ENCODE measurements around the gene JARID2.

The JARID2 gene

DNA sequence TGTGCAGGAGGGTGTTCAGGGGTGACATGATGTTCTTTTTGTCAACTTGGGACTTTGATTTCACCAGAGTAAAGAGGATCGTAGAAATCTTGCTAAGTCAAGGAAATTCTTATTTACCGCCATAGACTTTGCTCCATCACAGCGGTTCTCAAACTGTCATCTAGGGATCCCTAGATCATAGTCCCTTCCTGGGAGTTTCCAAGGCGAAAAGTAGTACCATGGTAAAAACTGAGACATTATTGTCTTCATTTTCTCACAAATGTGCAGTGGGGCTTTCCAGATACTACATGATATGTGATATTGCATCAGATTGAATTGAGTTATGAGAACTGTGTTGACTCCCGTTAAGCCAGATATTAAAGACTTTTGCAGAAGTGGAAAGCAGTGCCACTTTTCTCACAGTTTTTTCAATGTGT is 79.7 kb downstream of the JARID2 start:
- no peaks in the 10 kb centered on the region for H3K9me3 ChIP-seq
- TF ChIP-seq, protein P1, sequence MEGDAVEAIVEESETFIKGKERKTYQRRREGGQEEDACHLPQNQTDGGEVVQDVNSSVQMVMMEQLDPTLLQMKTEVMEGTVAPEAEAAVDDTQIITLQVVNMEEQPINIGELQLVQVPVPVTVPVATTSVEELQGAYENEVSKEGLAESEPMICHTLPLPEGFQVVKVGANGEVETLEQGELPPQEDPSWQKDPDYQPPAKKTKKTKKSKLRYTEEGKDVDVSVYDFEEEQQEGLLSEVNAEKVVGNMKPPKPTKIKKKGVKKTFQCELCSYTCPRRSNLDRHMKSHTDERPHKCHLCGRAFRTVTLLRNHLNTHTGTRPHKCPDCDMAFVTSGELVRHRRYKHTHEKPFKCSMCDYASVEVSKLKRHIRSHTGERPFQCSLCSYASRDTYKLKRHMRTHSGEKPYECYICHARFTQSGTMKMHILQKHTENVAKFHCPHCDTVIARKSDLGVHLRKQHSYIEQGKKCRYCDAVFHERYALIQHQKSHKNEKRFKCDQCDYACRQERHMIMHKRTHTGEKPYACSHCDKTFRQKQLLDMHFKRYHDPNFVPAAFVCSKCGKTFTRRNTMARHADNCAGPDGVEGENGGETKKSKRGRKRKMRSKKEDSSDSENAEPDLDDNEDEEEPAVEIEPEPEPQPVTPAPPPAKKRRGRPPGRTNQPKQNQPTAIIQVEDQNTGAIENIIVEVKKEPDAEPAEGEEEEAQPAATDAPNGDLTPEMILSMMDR (IDR thresholded peaks at IDR 0.05): no peak
- no peak overlapping the region for H3K4me3 ChIP-seq
- no peaks in the 10 kb centered on the region for H3K27me3 ChIP-seq
- no peak for DNase-seq
- H3K36me3 ChIP-seq: no peaks in the 10 kb centered on the region
- peaks cover 0 to 32% (median 10%) of the 10 kb centered on the region in 4 donors for H3K4me1 ChIP-seq
- no peak overlapping the region for H3K27ac ChIP-seq
- intact Hi-C loops (cut with DNase I; ENCODE audit: low total_unique reads): no loop called here

DNA sequence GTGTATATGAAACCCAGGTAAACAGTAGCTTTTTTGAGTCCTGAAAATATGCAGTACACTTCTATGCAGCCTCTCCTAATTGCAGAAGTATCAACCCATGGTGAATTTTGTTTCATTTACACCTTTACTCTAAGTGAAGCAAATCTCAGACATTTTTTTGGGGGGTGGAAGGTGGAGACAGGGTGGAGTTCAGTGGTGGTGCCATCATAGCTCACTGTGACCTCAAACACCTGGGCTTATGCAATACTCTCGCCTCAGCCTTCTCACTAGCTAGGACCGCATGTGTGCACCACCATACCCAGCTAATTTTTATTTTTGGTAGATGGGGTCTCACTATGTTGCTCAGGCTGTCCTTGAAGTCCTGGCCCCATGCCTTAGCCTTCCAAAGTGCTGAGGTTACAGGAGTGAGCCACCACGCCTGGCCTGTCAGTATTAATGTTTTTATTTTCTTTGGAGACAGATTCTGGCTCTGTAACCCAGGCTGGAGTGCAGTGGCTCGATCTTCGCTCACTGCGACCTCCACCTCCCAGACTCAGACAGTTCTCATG is 80.3 kb downstream of the JARID2 start:
- no peak overlapping the region for H3K27ac ChIP-seq
- no peaks in the 10 kb centered on the region for H3K27me3 ChIP-seq
- peaks cover 0 to 36% (median 10%) of the 10 kb centered on the region in 4 donors for H3K4me1 ChIP-seq
- intact Hi-C loops (cut with DNase I; ENCODE audit: low total_unique reads): no loop called here
- no peak overlapping the region for H3K4me3 ChIP-seq
- TF ChIP-seq, protein P1 (IDR thresholded peaks at IDR 0.05): no peak
- no peaks in the 10 kb centered on the region for H3K36me3 ChIP-seq
- H3K9me3 ChIP-seq: no peaks in the 10 kb centered on the region
- no peak for DNase-seq

DNA sequence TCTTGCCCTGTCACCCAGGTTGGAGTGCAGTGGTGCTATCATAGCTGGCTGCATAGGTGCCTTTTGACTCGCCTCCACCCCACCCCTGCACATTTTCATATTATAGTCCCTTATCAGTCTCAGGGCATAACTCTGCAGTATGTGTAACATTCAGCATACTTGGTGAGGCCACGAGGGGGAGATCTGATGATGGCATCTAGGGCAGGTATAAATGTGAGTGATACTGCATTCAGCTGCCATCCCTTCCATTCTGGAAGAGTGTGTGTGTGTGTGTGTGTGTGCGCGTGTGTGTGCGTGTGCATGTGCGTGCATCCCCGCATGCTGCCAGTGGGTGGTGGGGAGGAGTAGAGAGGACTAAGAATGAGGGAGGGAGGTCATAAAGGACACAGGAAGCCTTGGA is 81.4 kb downstream of the JARID2 start:
- TF ChIP-seq, protein P1 (IDR thresholded peaks at IDR 0.05): no peak
- Histone ChIP-seq H3K36me3 (no peaks in the 10 kb centered on the region), H3K27ac (no peak overlapping the region), H3K4me1 (peaks cover 0 to 41% (median 10%) of the 10 kb centered on the region in 4 donors), H3K9me3 (no peaks in the 10 kb centered on the region), H3K4me3 (no peak overlapping the region), H3K27me3 (no peaks in the 10 kb centered on the region)
- intact Hi-C loops (cut with DNase I; ENCODE audit: low total_unique reads): no loop called here
- DNase-seq: no peak

DNA sequence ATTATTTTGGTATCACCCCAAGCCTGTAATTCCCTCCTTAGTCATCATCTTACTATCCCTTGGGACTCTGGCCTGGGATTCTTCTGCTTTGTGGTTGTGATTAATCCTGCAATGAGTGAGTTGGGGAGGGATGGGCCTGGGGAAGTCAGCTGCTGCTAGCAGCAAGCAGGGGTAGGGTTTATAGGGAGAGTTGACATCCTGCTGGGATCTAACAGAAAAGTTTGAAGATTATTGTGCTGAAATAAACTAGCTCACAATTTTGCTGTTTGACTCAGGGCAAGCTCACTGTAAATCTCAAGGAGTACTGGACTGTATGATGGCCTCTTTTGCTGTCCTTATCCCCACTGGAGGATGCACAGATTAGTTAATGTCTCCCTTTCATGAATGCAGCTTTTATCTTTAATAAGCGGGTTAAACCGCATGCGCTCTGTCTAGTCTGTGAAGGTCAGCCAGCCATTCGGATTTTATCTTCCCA is 83.4 kb downstream of the JARID2 start:
- DNase-seq: no peak
- Histone ChIP-seq H3K4me3 (no peak overlapping the region), H3K27ac (no peak overlapping the region), H3K9me3 (no peaks in the 10 kb centered on the region), H3K4me1 (peaks cover 0 to 36% (median 10%) of the 10 kb centered on the region in 4 donors), H3K27me3 (no peaks in the 10 kb centered on the region), H3K36me3 (no peaks in the 10 kb centered on the region)
- intact Hi-C loops (cut with DNase I; ENCODE audit: low total_unique reads): no loop called here
- TF ChIP-seq, protein P1 (IDR thresholded peaks at IDR 0.05): no peak

DNA sequence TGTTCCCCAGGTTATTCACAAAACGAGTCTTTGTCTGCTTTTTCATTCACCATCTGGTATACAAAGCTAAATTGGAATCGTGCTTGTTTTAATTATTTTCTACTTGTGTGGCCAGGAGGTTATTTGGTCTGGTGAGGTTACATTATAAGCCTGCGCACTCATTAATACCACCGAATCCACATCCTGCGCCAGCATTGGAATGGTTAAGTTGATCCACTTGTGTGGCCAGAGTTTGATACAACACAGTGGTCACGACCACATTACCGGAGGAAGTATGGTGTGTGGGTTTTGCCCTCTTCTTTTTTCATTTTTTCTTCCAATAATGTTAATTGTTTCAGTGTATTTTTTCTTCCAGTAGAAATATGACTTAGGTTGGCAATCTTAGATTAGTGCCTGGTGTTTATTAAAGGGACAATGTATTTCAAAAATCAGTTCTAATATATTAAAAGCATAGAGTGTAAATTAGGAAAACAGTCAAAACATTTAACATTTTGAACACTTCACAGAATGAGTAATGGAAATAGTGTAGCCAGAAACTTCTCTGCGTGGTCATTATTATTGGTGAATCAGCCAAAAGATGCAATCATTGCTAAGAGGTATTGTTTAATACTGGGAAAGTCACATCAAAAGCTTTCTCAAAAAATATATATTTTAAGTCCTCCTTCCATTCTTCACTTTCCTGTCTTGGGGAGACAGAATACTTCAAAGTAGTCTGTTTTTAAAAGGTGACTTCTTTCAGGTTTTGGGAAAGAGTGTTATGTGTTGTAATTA is 84.5 kb downstream of the JARID2 start:
- DNase-seq: no peak
- intact Hi-C loops (cut with DNase I; ENCODE audit: low total_unique reads): no loop called here
- H3K4me3 ChIP-seq: no peak overlapping the region
- no peaks in the 10 kb centered on the region for H3K27me3 ChIP-seq
- no peaks in the 10 kb centered on the region for H3K9me3 ChIP-seq
- TF ChIP-seq, protein P1 (IDR thresholded peaks at IDR 0.05): no peak
- no peak overlapping the region for H3K27ac ChIP-seq
- peaks cover 0 to 36% (median 12%) of the 10 kb centered on the region in 4 donors for H3K4me1 ChIP-seq
- H3K36me3 ChIP-seq: no peaks in the 10 kb centered on the region

Data from tibial artery (tissue), 4 donors.